HG03095 (cell line): ENCODE measurements around the gene OLA1.

Experiments
- ATAC-seq: cut with Tn5 transposase; IDR thresholded peaks from one replicate; pipeline ENCODE4 v1.9.1; 2021; ENCODE audit warnings: moderate library complexity; ENCODE audit not compliant: unreplicated experiment

OLA1 gene

GRCh38 chr2:174070281-174070680 lies 178.1 kb downstream of the OLA1 start:
- ATAC-seq: no peak

- no peak for ATAC-seq
These were observed 180.5 kb downstream of the OLA1 start for GRCh38 chr2:174067815-174068214.

- no peak for ATAC-seq
These were observed 181.5 kb downstream of the OLA1 start for GRCh38 chr2:174066871-174067270.

- ATAC-seq: no peak
These were observed 184.7 kb downstream of the OLA1 start for GRCh38 chr2:174063492-174064092.

GRCh38 chr2:174062934-174063333 lies 185.4 kb downstream of the OLA1 start:
- no peak for ATAC-seq

- ATAC-seq: no peak
These were observed 188.5 kb downstream of the OLA1 start for GRCh38 chr2:174059884-174060244.

GRCh38 chr2:174059178-174059883 lies 189.0 kb downstream of the OLA1 start:
- ATAC-seq: no peak

GRCh38 chr2:174058456-174058855 lies 189.9 kb downstream of the OLA1 start:
- no peak for ATAC-seq

- ATAC-seq: no peak
These were observed 190.3 kb downstream of the OLA1 start for GRCh38 chr2:174058026-174058425.

GRCh38 chr2:174054926-174055325 lies 193.4 kb downstream of the OLA1 start:
- no peak for ATAC-seq

GRCh38 chr2:174053355-174054151 lies 194.8 kb downstream of the OLA1 start:
- no peak for ATAC-seq

GRCh38 chr2:174052584-174052976 lies 195.8 kb downstream of the OLA1 start:
- no peak for ATAC-seq

GRCh38 chr2:174051741-174052583 lies 196.4 kb downstream of the OLA1 start:
- ATAC-seq: no peak

GRCh38 chr2:174051068-174051467 lies 197.3 kb downstream of the OLA1 start:
- no peak for ATAC-seq

- no peak for ATAC-seq
These were observed 198.4 kb downstream of the OLA1 start for GRCh38 chr2:174049895-174050294.

GRCh38 chr2:174048243-174048642 lies 200.1 kb downstream of the OLA1 start:
- no peak for ATAC-seq

GRCh38 chr2:174047746-174048145 lies 200.6 kb downstream of the OLA1 start:
- no peak for ATAC-seq

GRCh38 chr2:174046172-174046571 lies 202.2 kb downstream of the OLA1 start:
- no peak for ATAC-seq

- ATAC-seq: no peak
These were observed 203.8 kb downstream of the OLA1 start for GRCh38 chr2:174044556-174044955.

- no peak for ATAC-seq
These were observed 208.0 kb downstream of the OLA1 start for GRCh38 chr2:174040417-174040701.
